ENCODE data around the gene LIN7B.
A peak's percentile ranks its signal among the peaks of the same experiment; 100 is the strongest.

LIN7B gene

DNA sequence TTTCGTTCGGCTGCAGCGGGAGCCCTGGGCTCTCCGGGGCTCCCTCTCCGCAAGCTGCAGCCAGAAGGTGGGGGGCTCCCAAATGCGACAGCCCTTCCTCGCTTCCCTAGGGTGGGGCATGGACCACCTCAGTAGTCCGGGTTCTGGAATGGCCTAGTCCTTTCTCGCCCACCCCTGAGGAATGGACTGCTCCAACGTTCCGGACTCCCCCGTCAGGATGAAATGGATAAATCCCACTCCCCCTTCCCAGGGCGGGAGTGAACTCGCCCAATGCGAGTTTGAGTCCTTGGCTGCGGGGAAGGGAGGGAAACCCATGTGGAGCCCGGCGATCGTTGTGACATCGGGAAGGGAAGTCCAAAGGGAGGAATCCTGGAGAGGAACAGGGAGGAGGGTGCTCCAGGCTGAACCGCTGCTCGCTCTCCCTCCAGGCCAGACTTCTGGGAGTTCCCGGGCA, 35.5 kb downstream of the LIN7B start (continued):
- TF ChIP-seq GLIS2 (tag by site-specific recombination; IDR thresholded peaks at IDR 0.05) (no peak), ZNF18 (tag by site-specific recombination; IDR thresholded peaks at IDR 0.05) (no peak), ZNF514 (tag by site-specific recombination; IDR thresholded peaks at IDR 0.05) (no peak), KLF9 (tag by site-specific recombination; IDR thresholded peaks at IDR 0.05; ENCODE audit: low read depth) (no peak), SCRT2 (tag by site-specific recombination; IDR thresholded peaks at IDR 0.05) (no peak), HOXA7 (CRISPR knock-in tag; IDR thresholded peaks at IDR 0.05; ENCODE audit: borderline replicate concordance) (no peak), KLF7 (tag by site-specific recombination; IDR thresholded peaks at IDR 0.05; ENCODE audit: borderline replicate concordance) (peak; percentile 57; the same call in 1 of the 2 replicates), ZNF112 (tag by site-specific recombination; IDR thresholded peaks at IDR 0.05) (no peak), ZNF24 (tag by site-specific recombination; IDR thresholded peaks at IDR 0.05) (peak; percentile 47), BCL11A (tag by site-specific recombination; IDR thresholded peaks at IDR 0.05; ENCODE audit: low read depth) (peak; percentile 38; the same call in 1 of the 2 replicates), ZNF777 (tag by site-specific recombination; IDR thresholded peaks at IDR 0.05; ENCODE audit: borderline replicate concordance) (no peak), ZNF138 (tag by site-specific recombination; IDR thresholded peaks at IDR 0.05; ENCODE audit: borderline replicate concordance) (no peak), ZNF174 (tag by site-specific recombination; IDR thresholded peaks at IDR 0.05) (no peak), ZNF670 (tag by site-specific recombination; IDR thresholded peaks at IDR 0.05; ENCODE audit: low read depth) (no peak), ZBTB8A (tag by site-specific recombination; IDR thresholded peaks at IDR 0.05) (no peak), PBX3 (CRISPR knock-in tag; IDR thresholded peaks at IDR 0.05) (no peak), WT1 (tag by site-specific recombination; IDR thresholded peaks at IDR 0.05) (peak; percentile 18; the same call in 1 of the 2 replicates)
- TF ChIP-seq, protein P1, sequence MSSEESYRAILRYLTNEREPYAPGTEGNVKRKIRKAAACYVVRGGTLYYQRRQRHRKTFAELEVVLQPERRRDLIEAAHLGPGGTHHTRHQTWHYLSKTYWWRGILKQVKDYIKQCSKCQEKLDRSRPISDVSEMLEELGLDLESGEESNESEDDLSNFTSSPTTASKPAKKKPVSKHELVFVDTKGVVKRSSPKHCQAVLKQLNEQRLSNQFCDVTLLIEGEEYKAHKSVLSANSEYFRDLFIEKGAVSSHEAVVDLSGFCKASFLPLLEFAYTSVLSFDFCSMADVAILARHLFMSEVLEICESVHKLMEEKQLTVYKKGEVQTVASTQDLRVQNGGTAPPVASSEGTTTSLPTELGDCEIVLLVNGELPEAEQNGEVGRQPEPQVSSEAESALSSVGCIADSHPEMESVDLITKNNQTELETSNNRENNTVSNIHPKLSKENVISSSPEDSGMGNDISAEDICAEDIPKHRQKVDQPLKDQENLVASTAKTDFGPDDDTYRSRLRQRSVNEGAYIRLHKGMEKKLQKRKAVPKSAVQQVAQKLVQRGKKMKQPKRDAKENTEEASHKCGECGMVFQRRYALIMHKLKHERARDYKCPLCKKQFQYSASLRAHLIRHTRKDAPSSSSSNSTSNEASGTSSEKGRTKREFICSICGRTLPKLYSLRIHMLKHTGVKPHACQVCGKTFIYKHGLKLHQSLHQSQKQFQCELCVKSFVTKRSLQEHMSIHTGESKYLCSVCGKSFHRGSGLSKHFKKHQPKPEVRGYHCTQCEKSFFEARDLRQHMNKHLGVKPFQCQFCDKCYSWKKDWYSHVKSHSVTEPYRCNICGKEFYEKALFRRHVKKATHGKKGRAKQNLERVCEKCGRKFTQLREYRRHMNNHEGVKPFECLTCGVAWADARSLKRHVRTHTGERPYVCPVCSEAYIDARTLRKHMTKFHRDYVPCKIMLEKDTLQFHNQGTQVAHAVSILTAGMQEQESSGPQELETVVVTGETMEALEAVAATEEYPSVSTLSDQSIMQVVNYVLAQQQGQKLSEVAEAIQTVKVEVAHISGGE (tag by site-specific recombination; conservative IDR thresholded peaks at IDR 0.05; ENCODE audit: low read depth), result peak; percentile 69; the same call in 1 of the 2 replicates
- TF ChIP-seq, protein P2, sequence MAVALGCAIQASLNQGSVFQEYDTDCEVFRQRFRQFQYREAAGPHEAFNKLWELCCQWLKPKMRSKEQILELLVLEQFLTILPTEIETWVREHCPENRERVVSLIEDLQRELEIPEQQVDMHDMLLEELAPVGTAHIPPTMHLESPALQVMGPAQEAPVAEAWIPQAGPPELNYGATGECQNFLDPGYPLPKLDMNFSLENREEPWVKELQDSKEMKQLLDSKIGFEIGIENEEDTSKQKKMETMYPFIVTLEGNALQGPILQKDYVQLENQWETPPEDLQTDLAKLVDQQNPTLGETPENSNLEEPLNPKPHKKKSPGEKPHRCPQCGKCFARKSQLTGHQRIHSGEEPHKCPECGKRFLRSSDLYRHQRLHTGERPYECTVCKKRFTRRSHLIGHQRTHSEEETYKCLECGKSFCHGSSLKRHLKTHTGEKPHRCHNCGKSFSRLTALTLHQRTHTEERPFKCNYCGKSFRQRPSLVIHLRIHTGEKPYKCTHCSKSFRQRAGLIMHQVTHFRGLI (tag by site-specific recombination; IDR thresholded peaks at IDR 0.05), result no peak
- TF ChIP-seq, protein P3, sequence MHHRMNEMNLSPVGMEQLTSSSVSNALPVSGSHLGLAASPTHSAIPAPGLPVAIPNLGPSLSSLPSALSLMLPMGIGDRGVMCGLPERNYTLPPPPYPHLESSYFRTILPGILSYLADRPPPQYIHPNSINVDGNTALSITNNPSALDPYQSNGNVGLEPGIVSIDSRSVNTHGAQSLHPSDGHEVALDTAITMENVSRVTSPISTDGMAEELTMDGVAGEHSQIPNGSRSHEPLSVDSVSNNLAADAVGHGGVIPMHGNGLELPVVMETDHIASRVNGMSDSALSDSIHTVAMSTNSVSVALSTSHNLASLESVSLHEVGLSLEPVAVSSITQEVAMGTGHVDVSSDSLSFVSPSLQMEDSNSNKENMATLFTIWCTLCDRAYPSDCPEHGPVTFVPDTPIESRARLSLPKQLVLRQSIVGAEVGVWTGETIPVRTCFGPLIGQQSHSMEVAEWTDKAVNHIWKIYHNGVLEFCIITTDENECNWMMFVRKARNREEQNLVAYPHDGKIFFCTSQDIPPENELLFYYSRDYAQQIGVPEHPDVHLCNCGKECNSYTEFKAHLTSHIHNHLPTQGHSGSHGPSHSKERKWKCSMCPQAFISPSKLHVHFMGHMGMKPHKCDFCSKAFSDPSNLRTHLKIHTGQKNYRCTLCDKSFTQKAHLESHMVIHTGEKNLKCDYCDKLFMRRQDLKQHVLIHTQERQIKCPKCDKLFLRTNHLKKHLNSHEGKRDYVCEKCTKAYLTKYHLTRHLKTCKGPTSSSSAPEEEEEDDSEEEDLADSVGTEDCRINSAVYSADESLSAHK (tag by site-specific recombination; IDR thresholded peaks at IDR 0.05), result peak; percentile 44; the same call in 1 of the 2 replicates

Measured in HEK293 (cell line).